Loucy (cell line): Measurements from ENCODE around the gene GRAPL.
"Not testable (repeated sequence)": the region's sequence is repeated elsewhere in the genome, so short reads cannot be mapped to it uniquely, and the experiment has no call there.

ENCODE experiments used
- EZH2phosphoT487 ChIP-seq: fragments of 200-600 bp; IDR thresholded peaks from 2 replicates; pipeline ENCODE4 v1.6.1; 2018; ENCODE audit warnings: antibody characterized with exemption, mild to moderate bottlenecking, moderate library complexity, borderline replicate concordance
- TF ChIP-seq, protein P1 (sequence below): fragments of 200-600 bp; sonication (generic); conservative IDR thresholded peaks from 2 replicates; pipeline ENCODE4 v1.5.1; 2014; ENCODE audit warnings: mild to moderate bottlenecking, antibody characterized with exemption, low read length

DNA sequence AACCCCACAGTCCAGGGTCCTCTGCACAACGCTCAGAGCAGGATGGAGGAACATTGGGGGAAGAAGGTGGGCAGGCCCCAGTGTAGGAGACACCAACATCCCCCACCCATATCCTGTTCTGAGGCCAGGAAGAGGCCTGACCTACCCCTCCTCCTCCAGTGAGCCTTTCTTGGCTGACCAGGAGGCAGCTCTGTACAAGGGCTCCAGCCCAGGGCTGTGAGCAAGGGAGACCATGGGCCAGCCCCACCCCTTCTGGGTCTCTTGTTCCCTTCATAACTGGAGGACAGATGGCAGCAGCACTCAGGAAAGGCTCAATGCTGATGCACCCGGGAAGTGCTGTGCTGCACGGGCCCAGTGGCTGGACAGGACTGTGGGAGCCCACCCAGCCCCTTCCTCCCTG, 47.0 kb downstream of the GRAPL start:
- TF ChIP-seq, protein P1, sequence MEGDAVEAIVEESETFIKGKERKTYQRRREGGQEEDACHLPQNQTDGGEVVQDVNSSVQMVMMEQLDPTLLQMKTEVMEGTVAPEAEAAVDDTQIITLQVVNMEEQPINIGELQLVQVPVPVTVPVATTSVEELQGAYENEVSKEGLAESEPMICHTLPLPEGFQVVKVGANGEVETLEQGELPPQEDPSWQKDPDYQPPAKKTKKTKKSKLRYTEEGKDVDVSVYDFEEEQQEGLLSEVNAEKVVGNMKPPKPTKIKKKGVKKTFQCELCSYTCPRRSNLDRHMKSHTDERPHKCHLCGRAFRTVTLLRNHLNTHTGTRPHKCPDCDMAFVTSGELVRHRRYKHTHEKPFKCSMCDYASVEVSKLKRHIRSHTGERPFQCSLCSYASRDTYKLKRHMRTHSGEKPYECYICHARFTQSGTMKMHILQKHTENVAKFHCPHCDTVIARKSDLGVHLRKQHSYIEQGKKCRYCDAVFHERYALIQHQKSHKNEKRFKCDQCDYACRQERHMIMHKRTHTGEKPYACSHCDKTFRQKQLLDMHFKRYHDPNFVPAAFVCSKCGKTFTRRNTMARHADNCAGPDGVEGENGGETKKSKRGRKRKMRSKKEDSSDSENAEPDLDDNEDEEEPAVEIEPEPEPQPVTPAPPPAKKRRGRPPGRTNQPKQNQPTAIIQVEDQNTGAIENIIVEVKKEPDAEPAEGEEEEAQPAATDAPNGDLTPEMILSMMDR = not testable (repeated sequence)
- TF ChIP-seq EZH2phosphoT487 = not testable (repeated sequence)
